HL-60/S4 treated with retinoic acid at 250 ng/mL for 4 days and 3 days (cell line): ENCODE measurements around the gene TXN.
"Not testable (repeated sequence)": the region's sequence is repeated elsewhere in the genome, so short reads cannot be mapped to it uniquely, and the experiment has no call there.

Experiments used
- in situ Hi-C: fragments of 300-500 bp; cut with MboI; formaldehyde crosslinking; loops from 2 replicates; pipeline ENCODE4 v1.7.0; 2022; ENCODE audit warnings: low sequenced_read_pairs

The TXN gene

DNA sequence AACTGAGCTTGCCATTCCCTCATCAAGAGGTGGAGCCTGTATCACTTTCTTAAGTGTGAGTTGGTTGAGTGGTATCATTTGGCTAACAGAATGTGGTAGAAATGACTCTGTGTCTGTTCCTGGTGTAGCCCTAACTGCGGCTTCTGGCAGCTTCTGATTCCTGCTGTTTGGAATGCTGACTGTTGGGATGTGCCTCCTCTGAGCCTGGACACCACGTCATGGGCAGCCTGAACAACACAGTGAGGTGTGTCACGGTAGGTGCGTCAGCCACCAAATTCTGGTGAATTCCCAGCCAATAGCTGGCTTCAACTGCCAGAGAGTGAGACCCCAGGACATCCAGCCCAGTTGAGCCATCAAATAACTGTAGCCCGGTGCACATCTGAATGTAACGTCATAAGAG lies 42.2 kb downstream of the TXN start:
- in situ Hi-C loops, result no loop called here

- in situ Hi-C loops, result no loop called here
These were observed 42.8 kb downstream of the TXN start for GRCh38 chr9:110213413-110214044.

GRCh38 chr9:110208031-110208430 lies 48.3 kb downstream of the TXN start, which contains the start of gene C9orf152:
Gene C9orf152 (minus strand): TSS chr9:110208159. CDS start chr9:110207579, 580 bp downstream.
- in situ Hi-C loops, result no loop called here

GRCh38 chr9:110207071-110207641 lies 49.2 kb downstream of the TXN start:
- in situ Hi-C loops, result no loop called here

GRCh38 chr9:110206389-110206788 lies 49.9 kb downstream of the TXN start:
- in situ Hi-C loops, result no loop called here

DNA sequence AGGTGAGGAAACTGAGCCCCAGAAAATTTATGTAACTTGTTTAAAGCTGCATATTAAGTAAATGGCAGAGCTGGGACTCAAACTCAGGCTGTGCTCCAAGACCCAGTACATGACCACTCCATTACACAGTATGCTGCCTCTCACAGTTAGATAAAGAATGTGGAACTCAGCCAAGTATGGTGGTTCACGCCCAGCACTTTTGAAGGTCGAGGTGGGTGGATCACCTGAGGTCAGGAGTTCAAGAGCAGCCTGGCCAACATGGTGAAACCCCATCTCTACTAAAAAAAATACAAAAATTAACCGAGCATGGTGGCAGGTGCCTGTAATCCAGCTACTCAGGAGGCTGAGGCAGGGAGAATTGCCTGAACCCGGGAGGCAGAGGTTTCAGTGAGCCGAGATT lies 50.7 kb downstream of the TXN start:
- in situ Hi-C loops, result not testable (repeated sequence)

DNA sequence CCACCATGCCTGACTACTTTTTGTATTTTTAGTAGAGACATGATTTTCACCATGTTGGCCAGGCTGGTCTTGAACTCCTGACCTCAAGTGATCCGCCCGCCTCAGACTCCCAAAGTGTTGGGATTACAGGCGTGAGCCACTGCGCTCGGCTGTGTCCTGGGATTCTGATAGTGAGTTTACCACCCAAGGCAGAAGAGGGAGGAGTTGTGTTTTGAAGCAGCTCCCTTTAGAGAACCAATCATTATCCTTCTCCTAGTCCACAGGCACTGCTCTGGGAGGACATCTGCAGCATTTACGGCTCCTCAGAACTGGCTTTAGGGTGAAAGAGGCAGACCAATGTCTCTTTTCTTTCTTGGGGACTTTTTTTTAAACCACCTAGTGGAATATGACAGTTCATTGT lies 54.1 kb downstream of the TXN start:
- in situ Hi-C loops, result no loop called here

GRCh38 chr9:110199643-110200042 lies 56.7 kb downstream of the TXN start:
- in situ Hi-C loops, result loop anchor here (25.0 kb wide), 1 partner anchor 413 kb away; no protein-coding TSS in a partner anchor

GRCh38 chr9:110198357-110198756 lies 58.0 kb downstream of the TXN start:
- in situ Hi-C loops, result loop anchor here (25.0 kb wide), 1 partner anchor 414 kb away; no protein-coding TSS in a partner anchor

DNA sequence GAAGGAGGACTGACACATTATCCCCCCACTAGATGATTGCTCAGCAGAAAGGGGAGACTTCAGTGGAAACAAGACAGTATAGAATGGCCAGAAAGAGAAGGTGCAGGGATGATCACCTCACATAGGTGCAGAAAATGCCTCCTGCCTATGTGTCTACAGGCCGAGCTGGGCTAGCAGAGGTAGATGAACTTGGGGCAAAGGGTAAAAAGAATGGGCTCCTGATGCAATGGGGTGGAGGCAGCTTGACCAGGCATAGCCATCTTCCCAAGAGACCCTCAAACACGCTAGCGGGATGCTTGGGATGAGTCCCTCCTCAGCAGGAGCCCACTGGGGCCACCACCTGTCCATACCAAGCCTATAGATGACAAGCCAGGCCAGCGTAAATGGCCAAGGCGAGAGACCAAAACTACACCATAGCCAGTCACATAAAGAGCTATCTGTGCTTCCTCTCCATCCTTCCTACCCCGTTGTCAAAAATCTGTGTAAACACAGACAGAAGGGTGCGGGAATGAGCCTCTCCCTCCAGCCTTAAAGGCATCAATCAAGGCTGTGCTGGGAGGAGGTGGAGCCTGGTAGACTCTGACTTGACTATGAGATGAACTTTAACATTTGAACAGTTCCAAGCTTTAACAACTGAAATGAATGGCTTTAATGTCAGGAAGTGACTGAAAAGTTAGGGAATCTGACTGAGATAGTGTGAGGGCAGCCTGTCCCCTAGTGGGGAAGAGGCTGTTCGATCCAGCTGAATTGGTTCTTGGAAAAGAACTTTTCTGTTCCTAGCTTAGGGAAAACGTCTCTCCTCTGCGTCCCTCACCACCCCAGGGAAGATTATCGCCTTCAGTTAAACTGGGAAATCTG lies 58.7 kb downstream of the TXN start:
- in situ Hi-C loops, result loop anchor here (25.0 kb wide), 1 partner anchor 415 kb away; no protein-coding TSS in a partner anchor

DNA sequence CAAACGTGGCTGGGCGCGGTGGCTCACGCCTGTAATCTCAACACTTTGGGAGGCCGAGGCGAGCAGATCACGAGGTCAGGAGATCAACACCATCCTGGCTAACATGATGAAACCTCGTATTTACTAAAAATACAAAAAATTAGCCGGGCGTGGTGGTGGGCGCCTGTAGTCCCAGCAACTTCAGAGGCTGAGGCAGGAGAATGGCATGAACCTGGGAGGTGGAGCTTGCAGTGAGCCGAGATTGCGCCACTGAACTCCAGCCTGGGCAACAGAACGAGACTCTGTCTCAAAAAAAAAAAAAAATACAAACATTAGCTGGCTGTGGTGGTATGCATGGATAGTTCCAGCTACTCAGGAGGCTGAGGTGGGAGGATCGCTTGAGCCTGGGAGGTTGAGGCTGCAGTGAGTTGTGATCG lies 60.2 kb downstream of the TXN start:
- in situ Hi-C loops, result loop anchor here (25.0 kb wide), 1 partner anchor 416 kb away; no protein-coding TSS in a partner anchor
